Germinal center (tissue), 1 donor: Measurements from ENCODE around the gene MRPS31.
A peak's percentile ranks its signal among the peaks of the same experiment; 100 is the strongest.
"Not testable (repeated sequence)": the region's sequence is repeated elsewhere in the genome, so short reads cannot be mapped to it uniquely, and the experiment has no call there.

Experiments
- DNase-seq: peaks from one replicate; pipeline ENCODE4 v3.0.0; 2012; ENCODE audit warnings: mixed read lengths, low spot score

The MRPS31 gene

GRCh38 chr13:40789275-40790153 lies 18.5 kb upstream of the MRPS31 start, which contains the start of gene SLC25A15:
TSS of gene SLC25A15 (plus strand) at chr13:40789611. CDS start at chr13:40793227, 3,616 bp downstream.
- DNase-seq = peak; percentile 87

GRCh38 chr13:40788540-40789274 lies 17.7 kb upstream of the MRPS31 start:
- DNase-seq = not testable (repeated sequence)

- no peak for DNase-seq
Observed at GRCh38 chr13:40787062-40787461, 16.1 kb upstream of the MRPS31 start.

- no peak for DNase-seq
Observed at GRCh38 chr13:40786568-40786996, 15.6 kb upstream of the MRPS31 start.

GRCh38 chr13:40784540-40784939 lies 13.6 kb upstream of the MRPS31 start:
- no peak for DNase-seq

GRCh38 chr13:40782971-40783370 lies 12.0 kb upstream of the MRPS31 start:
- DNase-seq = not testable (repeated sequence)

- DNase-seq = peak; percentile 11
Observed at GRCh38 chr13:40781717-40782116, 10.7 kb upstream of the MRPS31 start.

GRCh38 chr13:40780822-40781401 lies 9.9 kb upstream of the MRPS31 start:
- DNase-seq = no peak

- no peak for DNase-seq
Observed at GRCh38 chr13:40779796-40780285, 8.9 kb upstream of the MRPS31 start.

- DNase-seq = no peak
Observed at GRCh38 chr13:40779049-40779448, 8.1 kb upstream of the MRPS31 start.

GRCh38 chr13:40777809-40778175 lies 6.8 kb upstream of the MRPS31 start:
- no peak for DNase-seq

- DNase-seq = peak; percentile 66
Observed at GRCh38 chr13:40777166-40777808, 6.3 kb upstream of the MRPS31 start.

GRCh38 chr13:40776681-40777165 lies 5.7 kb upstream of the MRPS31 start:
- peak; percentile 41 for DNase-seq

- DNase-seq = no peak
Observed at GRCh38 chr13:40776232-40776631, 5.2 kb upstream of the MRPS31 start.

GRCh38 chr13:40774672-40775071 lies 3.7 kb upstream of the MRPS31 start:
- DNase-seq = no peak

- DNase-seq = no peak
Observed at GRCh38 chr13:40772765-40773473, 1.9 kb upstream of the MRPS31 start.

- DNase-seq = no peak
Observed at GRCh38 chr13:40770609-40770933, 419 bp downstream of the MRPS31 start.

GRCh38 chr13:40769970-40770369 lies 1.0 kb downstream of the MRPS31 start:
- no peak for DNase-seq

- DNase-seq = no peak
Observed at GRCh38 chr13:40765602-40766001, 5.4 kb downstream of the MRPS31 start.

- DNase-seq = no peak
Observed at GRCh38 chr13:40764587-40765403, 6.2 kb downstream of the MRPS31 start.
